GM10266 (cell line): Measurements from ENCODE around the gene FOLR2.
"Not testable (repeated sequence)": the region's sequence is repeated elsewhere in the genome, so short reads cannot be mapped to it uniquely, and the experiment has no call there.

ENCODE experiments used
- DNase-seq: peaks from one replicate; pipeline ENCODE4 v3.0.0; 2012; ENCODE audit errors: extremely low spot score
- TF ChIP-seq, protein P1 (sequence below): IDR thresholded peaks from 2 replicates; pipeline ENCODE4 v1.5.1; 2012; ENCODE audit warnings: mild to moderate bottlenecking, low read depth; ENCODE audit not compliant: control insufficient read depth, insufficient read depth; ENCODE audit errors: missing control alignments

FOLR2 gene

DNA sequence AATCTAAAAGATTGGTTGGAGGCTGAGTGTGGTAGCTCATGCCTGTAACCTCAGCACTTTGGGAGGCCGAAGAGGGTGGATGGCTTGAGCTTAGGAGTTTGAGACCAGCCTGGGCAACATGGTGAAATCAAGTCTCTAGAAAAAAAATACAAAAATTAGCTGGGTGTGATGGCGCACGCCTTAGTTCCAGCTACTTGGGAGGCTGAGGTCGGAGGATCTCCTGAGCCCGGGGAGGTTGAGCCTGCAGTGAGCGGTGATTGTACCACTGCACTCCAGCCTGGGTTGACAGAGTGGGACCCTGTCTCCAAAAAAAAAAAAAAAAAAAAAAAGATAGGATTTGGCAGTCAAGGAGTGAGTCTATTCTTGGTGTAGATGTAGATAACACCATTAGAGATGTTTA is 14.0 kb upstream of the FOLR2 start:
- no peak for DNase-seq
- TF ChIP-seq, protein P1, sequence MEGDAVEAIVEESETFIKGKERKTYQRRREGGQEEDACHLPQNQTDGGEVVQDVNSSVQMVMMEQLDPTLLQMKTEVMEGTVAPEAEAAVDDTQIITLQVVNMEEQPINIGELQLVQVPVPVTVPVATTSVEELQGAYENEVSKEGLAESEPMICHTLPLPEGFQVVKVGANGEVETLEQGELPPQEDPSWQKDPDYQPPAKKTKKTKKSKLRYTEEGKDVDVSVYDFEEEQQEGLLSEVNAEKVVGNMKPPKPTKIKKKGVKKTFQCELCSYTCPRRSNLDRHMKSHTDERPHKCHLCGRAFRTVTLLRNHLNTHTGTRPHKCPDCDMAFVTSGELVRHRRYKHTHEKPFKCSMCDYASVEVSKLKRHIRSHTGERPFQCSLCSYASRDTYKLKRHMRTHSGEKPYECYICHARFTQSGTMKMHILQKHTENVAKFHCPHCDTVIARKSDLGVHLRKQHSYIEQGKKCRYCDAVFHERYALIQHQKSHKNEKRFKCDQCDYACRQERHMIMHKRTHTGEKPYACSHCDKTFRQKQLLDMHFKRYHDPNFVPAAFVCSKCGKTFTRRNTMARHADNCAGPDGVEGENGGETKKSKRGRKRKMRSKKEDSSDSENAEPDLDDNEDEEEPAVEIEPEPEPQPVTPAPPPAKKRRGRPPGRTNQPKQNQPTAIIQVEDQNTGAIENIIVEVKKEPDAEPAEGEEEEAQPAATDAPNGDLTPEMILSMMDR = no peak

DNA sequence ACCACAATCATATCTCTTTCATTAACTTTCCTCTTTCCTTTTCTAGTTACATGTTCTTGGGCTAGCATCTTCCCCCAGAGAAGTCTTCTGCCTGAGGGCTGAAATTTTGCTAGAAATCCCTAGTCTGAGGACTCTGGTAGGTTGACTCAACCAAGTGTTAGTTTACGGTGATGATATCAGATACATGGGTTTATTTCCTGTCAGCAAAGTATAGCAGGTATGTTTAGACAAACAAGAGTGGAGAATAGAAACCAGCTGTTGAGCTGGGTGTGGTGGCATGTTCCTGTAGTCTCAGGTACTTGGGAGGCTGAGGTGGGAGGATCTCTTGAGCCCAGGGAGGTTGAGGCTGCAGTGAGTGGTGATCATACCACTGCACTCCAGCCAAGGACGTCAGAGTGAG is 13.4 kb upstream of the FOLR2 start:
- TF ChIP-seq, protein P1 = no peak
- DNase-seq = no peak

DNA sequence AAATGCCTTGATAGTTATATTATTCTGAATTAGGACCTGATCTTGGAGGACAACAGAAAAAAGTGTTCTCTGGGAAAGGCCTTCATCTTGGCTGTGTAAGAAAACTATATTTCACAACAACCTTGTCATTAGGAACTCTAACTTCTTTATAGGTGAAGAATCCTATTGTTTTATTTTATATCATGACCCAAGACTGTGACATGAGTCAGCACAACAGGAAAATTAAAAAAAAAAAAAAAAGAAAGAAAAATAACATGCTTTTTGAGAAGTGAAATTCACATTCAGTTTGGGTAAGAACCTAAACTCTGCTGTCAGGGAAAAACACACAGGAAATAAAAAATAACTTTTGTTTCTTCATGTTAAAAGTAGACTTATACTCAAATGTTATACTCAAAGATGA is 11.7 kb upstream of the FOLR2 start:
- DNase-seq = no peak
- TF ChIP-seq, protein P1 = no peak

DNA sequence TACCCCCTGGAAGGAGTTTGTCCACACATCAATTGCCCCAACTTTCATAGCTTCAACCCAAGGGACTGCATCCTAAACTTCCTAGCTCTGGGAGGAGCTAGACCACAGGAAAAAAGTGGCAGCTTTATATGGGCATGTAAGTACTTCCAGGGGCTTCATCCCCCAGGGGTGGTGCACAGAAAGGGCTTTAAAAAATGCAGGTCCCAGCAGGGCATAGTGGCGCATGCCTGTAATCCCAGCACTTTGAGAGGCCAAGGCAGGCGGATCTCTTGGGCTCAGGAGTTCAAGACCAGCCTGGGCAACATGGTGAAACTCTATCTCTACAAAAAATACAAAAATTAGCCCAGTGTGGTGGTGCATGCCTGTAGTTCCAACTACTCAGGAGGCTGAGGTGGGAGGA is 9.8 kb upstream of the FOLR2 start:
- not testable (repeated sequence) for DNase-seq

DNA sequence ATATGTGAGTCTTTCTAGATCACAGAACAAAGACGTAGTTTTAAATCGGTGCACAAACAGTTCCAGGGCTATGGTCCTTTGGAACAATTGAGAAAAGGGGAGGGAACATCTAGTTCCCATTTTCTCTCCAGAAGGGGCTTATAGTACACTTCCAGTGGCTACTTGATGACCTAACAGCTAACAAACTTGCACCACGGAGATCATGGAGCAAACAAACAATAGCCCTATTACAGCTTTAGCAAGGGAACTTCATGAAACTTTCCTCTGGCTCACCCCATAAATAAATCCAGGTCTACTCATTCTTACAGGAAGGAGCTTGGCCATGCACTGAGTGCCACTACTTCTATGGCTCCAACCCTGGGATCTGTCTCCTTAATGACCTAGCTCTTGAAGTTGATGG is 8.3 kb upstream of the FOLR2 start:
- DNase-seq = no peak
- TF ChIP-seq, protein P1 = no peak

- TF ChIP-seq, protein P1 = no peak
- DNase-seq = no peak
Observed at GRCh38 chr11:72209101-72209500, 7.5 kb upstream of the FOLR2 start.

DNA sequence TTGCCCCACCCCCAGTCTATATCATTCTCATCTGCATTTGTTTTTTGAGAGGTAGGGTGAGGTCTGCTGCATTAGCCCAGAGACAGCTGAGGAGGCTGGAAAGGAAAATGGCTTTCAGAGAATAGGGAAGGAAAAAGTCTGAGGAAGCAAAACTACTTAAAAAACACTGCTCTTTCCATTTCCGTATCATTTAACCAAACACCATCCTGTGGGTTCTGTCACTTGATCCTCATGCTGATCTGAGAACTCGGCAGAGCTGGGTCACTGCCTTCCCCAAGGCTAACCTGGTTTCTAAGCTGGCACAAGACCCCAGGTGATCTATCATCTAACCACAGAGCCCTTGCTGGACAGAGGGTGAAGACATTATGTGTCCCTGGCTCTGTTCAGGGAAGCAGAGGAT is 1.2 kb downstream of the FOLR2 start:
- TF ChIP-seq, protein P1 = no peak
- DNase-seq = no peak

GRCh38 chr11:72218251-72218745 is 1.7 kb downstream of the FOLR2 start:
- no peak for DNase-seq

More at GRCh38 chr11:72218251-72218745, 1.7 kb downstream of the FOLR2 start:
- TF ChIP-seq, protein P1 = no peak
